HG03159 (cell line): ENCODE measurements around the gene ZNF436.

Source experiments
- ATAC-seq: cut with Tn5 transposase; IDR thresholded peaks from one replicate; pipeline ENCODE4 v1.9.1; 2021; ENCODE audit warnings: mild to moderate bottlenecking, moderate library complexity; ENCODE audit not compliant: unreplicated experiment

The ZNF436 gene

DNA sequence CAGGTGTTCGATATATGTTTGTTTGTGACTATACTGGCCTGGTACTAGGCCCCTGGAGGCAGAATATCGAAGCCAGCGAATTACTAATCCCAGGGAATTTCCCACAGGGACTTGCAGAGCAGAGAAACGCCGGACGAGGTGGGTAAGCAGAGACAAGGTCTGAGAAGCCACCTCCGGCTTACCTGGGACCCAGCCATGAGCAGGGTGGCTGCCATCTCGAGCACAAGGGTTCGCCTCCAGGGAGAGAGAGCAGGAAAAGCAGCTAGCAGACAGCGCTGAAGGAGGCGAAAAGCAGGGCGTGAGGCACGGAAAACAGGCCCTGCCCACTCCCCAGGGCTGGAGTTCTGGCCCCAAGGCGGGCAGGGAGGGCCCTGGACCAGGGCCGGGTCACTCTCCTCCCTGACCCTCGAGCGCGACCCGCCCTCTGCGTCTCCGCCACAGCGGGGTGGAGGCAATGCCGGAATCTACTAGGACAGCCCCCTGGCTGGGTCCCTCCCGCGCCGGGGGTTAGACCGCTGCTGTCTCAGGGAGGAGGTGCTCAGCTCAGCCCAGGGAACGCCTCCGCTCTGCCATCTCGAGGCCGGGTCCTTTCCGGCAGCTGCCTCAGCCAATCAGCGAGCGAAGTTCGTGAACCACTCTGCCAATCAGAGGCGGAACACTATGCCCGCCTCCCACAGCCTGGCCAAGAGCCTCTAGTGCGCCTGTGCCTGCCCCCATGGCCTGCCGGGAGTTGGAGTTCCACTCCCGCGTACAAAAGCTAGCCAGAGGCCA, 1.7 kb downstream of the ZNF436 start:
- ATAC-seq: peak; percentile 90

DNA sequence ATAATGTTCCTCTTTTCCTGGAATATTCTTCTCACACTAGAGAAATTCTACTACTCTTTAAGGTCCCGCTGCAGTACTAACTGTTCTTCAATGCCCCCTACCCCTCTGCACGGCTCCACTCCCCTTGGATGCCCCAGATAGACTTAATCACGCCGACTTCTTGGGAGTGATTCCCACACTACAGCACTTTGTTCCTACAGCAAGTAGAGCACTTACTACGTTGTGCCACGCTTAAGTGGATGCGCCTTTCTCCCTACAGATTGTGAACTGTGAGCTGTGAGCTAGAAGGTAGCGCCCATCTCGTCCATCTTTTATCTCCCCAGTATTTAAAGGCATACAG, 2.2 kb downstream of the ZNF436 start:
- no peak for ATAC-seq

DNA sequence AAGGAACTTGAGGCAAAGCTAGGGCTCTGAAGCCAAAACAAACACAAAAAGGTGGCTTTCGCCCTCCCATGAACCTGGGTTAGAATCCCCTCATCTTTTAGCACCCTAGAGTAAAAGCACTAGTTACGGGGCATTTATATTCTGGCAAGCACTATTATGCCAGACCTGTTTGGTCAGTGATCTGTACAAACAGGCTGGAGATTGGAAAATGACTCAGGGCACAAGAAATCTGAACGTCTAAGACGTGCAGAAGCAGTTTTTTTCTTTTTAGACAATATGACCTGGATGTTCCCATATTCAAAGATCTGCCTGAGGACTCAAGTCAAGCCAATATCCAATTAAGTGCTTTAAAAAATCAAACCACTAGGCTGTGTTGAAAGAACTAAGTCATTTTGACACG, 3.0 kb downstream of the ZNF436 start:
- ATAC-seq: no peak

DNA sequence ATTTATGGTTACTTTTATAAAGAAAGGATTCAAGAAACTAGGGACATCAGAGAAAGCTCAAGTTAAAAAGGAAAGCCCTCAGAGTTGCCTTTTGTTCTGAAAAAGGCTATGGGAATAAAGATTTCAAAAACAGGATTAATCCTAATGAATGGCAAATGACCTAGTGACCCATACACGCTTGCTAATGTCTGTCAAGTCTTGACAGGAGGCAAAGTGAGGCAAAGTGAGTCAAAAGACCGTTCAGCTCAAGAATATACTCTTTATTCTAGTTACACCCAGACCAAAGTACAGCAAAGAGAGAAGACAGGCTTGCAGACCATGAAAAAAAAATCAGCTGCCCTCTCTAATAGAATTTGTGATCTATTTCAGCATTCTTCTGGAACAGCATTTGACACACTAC, 3.5 kb downstream of the ZNF436 start:
- no peak for ATAC-seq

DNA sequence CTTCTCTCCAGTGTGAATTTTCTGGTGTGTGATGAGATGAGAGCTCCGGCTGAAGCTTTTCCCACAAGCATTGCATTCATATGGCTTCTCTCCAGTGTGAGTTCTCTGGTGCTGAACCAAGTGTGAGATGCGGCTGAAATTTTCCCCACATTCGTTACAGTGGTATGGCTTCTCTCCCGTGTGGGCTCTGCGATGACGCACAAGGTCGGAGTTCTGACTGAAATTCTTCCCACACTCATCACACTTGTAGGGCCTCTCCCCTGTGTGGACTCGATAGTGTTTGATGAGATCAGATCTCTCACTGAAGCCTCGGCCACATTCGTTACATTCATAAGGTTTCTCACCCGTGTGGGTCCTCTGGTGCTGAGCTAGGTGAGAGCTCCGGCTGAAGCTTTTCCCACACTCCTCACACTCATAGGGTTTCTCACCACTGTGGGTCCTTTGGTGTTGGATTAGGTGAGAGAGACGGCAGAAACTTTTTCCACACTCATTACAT, 7.4 kb downstream of the ZNF436 start:
- no peak for ATAC-seq

DNA sequence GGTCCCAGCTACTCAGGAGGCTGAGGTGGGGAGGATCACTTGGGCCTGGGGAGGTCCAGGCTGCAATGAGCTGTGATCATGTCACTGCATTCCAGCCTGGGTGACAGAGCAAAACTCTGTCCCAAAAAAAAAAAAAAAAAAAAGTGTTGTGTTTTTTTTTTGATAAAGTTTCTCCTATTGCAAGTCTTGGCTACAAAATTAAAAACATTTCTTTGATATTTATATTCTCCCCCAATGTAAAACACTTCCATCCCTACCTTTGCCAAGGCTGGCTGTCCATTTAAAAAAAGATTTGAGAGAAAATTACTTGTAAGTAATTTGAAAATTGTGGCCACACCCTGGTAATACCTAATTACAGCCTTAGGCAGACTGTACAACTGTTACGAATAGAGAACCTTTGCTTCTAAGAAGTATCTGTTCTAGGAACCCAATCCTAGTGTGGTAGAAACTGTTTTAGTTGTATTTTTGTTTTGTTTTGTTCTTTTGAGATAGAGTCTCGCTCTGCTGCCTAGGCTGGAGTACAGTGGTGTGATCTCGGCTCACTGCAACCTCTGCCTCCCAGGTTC, 11.2 kb downstream of the ZNF436 start:
- ATAC-seq: no peak

DNA sequence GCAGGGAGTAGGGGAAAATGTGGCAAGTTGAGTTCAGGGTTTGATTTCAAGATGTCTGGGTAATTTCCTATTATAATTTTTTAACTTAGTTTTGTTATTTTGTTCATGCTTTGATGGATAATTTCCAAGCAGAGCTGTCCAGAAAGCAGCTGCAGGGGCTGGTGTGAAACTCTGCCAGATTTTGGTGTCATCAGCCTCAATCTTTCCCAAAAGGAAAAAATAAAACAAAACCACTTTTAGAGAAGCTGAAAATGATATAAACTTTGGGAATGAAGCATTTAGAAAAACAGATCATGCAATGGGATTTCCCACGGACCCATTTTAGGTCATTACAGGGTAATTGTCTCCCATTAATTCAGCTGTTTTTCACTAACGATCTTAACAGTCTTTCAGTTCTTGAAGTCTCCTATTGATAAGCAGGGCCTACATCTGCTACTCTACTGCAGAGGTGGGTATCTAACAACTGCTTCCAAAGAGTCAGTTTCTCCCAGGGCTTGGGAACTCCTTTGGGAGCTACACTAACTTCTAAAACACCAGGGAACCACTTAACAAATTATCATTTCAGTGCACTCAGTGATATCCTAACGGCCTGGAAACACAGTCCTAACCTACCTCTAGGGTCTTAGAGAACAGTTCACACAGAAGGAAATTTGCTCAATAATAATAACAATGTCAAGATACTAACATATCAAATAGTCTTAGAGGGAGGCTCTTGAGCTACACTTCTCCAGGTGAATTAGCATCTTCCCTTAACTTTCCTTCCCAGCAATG, 12.3 kb downstream of the ZNF436 start:
- no peak for ATAC-seq

DNA sequence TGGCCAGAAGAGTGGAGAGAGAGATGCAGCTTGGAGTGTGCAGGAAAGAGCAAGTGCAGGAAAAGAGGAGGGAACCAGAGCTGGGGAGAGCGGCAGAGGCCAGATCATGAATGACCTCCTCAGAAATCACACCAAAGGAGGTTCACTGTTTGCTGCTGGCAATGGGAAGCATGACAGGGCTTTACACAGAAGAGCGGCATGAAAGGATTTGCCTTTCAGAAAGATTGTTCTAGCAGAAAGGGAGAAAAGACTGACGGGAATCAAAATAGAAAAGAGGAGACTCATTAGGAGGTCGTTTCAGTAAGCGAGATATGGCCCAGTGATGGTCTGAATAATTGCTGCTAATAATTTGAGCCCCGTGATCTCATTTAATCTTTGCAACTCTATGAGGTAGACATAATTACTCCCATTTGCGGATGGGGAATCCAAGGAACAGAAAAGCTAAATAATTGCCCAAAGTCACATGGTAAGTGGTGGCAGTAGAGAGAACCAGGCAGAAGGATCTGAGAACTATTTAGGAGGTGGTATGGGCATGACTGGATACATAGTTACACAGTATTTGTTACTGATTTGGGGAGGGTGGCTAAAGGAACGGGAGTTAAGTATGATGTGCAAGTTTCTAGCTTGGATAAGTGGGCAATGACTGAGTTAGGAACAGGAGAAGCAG, 13.0 kb downstream of the ZNF436 start:
- no peak for ATAC-seq

DNA sequence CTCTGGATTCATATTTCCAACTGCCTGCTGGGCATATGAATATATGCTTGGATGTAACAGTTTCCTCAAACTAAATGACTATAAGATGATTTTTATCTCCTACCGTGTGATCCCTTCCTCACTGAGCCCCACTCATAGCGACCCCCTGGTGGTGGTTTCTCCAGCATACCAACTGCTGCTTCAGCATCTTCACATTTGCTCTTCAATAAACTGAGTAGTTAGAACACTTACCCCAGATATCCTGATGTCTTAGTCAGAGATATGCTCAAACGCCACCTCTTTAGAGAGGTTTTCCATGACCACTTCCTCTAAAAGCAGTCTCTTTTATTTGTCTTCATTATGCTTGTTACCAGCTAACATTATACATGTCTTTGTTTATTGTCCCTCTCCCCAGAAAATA, 15.4 kb downstream of the ZNF436 start:
- no peak for ATAC-seq

DNA sequence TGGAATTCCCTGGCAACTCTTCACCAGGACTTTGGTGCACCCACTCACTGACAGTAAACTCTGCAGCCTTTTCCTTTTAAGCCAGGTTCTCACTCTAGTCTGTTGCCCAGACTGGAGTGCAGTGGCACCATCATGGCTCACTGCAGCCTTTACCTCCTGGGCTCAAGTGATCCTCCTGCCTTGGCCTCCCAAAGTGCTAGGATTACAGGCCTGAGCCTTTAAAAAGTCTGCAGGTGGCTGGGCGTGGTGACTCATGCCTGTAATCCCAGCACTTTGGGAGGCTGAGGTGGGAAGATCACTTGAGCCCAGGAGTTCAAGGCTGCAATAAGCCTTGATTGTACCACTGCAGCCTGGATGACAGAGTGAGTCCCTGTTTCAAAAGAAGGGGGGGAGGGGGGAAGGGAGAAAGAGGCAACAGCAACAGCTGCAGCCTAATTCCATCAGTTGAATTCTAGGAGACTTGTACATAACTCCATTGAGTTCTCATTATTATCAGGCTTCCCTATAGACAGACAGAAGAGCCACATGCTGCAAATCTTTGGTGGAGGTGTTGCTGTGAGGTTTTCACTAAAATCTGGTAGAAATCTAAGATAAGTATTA, 17.4 kb downstream of the ZNF436 start:
- no peak for ATAC-seq

DNA sequence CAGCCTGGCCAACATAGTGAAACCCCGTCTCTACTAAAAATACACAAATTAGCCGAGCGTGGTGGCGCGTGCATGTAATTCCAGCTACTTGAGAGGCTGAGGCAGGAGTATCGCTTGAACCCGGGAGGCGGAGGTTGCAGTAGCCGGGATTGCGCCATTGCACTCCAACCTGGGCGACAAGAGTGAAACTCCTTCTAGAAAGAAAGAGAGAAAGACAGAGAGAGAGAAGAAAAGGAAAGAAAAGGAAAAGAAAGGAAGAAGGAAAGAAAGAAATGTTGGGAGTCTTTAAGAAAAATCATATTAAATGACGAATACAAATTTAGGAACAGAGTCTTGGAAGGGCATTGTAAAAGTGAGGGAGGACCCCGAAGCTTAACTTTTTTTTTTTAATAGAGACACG, 23.7 kb downstream of the ZNF436 start:
- ATAC-seq: no peak

DNA sequence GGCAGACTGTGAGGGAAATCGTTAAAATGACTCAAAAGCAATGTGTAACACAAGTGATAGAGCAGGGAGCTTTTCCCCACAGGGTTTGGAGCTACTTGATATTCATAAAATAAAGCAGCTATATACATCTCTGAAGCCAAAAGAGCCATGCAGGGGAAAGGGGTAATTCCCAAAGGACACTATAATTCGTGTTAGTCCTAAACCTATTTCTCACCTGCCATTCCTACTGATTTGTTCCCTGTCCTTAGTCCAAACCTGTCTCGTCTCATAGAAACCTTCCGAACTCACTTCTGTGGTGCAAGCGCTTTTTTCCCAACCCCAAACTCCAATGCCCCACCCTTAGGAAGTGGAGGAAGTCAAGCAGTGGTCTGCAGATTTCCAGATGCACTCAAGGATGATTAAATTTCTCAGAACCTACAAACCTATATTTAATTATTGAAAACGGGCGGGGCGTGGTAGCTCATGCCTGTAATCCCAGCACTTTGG, 24.6 kb downstream of the ZNF436 start:
- no peak for ATAC-seq

DNA sequence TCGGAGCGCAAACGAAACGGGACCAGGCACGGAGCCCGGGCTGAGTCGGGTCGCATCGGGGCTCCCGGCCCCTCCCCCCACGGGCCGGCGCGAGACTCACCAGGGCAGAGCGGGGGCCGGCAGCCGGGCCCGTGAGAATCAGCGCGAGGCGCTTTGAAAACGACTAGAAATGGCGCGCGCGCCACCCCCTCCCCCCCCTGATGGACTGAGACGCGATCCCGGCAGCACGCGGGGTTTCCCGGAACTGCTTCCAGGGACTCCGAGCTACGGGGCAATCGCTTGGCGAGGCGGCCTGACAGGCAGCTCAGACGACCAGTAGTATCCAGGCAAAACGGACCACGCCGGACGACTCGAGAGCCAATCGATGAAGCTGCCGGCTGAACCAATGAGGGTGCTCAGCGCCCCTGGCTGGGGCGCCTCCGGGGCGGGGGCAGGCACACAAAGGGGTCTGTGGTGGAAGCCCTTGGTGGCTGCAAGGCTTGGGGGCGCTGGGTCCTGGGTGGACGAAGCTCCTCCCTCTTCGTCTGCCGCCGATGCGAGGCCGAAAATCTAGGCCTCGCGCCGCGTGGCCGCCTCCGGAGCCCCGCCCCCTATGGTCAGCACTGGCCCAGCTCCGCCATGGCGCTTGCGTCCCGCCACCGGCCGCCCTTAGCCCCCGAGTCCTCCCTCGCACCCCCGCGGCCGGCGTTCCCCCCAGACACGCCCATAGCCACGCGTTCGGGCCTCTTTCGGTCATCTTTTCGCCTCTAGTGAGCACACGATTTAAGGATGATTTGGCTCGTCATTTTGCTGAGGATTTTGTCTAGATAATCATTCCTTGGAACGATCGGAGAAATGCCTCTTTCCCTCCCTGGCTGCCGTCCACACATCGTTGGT, 25.3 kb downstream of the ZNF436 start, which contains the start of gene HNRNPR:
Gene HNRNPR, minus strand, starts transcription at position 174 of the 876 bp plus-strand sequence. CDS start 3,276 bp downstream, outside the sequence.
- peak; percentile 94 for ATAC-seq

DNA sequence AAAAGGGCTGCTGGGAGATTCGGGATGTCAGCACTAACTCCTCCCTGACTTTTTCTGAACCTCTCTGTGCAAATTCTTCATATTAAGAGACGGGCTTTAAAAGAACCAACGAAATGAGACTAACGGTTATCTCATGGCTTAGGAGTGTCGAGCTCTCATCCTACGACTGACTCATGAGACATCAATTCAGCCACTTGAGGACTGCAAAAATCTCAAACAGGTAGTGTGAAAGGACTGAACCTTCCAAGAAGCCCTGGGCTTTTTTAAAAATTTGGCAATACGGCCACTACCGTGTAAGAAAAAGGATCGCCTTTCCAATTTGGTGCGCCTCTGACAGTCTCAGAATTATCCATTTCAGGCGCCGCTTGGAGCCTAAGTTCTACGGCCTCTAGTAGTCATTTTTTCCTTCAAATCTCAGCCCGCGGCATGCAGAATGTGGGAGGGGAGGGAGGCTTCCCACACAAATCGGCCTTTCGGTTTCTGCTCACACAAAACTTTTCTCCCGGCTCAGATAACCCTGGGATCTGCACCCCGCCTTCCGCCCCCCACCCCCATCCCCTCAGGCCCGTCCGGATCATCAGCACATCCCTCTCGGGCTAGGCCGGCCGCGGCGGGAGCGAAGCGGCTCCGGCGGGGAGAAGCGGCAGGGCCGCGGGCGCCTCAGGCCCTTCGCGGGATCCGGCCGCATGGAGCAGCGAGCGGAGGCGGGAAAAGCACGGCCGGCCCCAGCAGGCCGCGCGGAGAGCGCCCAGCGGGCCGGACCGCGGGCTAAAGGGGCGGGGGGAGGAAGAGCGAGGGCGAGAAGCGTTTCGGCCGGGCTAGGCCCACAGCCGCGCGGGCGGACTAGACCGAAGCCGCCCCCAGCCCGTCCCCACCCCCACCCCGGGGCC, 26.2 kb downstream of the ZNF436 start:
- ATAC-seq: peak; percentile 18

DNA sequence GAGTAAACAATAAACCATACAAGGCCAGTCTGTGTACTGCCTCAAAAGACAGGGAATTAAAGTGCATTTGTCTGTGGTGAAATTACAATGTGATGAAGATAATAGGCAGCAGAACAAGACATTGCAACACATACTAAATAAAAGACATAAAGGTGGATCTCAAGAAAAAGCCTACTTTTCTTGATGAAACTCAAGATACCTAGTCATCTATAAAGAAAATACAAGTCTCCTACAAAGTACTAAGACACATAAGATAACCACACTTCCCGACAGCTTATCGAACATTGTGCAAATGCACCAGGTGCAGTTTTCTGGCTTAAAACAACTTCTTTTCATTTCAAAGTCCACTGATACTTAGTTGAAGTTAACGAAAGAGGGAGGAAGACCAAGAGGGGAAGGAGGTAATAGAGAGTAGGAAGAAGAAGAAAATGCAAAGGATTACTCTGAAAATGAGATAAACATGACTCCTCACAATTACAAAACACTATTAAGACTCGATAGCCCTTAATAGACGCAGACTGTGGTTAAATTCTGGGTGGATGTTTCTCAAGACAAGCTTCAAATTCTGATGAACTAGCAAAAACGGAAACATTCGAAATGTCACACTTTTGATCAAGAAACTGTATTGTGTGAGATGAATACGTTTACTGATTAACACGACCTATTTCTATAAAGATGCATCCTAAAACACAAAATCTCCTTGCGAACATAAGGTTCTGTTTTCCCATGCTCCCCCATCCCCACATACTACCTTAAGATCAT, 27.5 kb downstream of the ZNF436 start:
- no peak for ATAC-seq

DNA sequence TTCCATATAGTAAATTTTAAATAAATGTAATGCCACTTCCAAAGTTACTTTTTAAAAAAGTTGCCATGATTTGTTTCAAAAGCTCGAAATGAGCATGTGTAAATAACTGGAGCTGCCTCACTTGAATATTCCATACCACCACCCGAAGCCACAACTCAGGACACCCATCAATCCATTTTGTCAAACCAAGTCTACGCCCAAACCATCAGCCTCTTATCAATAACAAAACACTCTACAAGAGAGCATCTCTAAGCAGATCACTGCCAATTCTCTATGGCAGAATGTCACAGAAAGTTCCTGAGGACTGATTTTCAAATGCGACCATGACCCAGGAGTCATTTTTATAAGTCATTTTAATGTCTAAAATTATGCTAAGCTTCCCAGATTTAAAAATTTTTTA, 30.0 kb downstream of the ZNF436 start:
- ATAC-seq: no peak

DNA sequence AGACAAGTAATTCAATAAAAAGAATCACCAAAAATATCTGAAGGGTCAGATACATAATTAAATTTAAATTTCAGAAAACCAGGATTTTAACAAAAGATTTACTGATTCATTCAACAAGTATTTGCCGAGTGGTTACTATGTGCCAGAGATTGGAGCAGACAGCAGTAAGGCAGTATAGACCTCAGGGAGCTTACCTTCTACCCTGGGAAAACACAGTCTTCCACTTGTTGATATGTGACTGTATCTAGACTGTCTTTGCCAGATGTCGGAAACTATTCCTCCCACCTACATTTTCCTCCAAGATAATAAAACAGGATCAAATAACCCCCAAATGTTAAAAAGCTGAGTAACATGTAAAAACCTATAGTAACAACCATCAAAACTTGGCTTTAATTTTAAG, 31.8 kb downstream of the ZNF436 start:
- ATAC-seq: no peak

DNA sequence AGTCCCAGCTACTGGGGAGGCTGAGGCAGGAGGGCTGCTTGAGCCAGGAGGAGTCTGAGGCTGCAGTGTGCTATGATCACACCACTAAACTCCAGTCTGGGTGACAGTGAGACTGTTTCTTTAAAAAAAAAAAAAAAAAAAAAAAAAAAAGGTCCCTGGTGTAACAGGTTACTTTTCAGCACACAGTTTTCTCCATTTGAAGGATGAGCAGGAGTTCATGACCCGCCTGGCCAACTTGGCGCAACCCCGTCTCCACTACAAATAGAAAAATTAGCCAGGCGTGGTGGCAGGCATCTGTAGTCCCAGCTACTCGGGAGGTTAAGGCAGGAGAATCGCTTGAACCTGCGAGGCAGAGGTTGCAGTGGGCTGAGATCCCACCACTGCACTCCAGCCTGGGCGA, 37.9 kb downstream of the ZNF436 start:
- no peak for ATAC-seq
